GM12873 (cell line): ENCODE data around the gene FSTL1.
A peak's percentile ranks its signal among the peaks of the same experiment; 100 is the strongest.

Experiments used
- CTCF ChIP-seq: IDR thresholded peaks from 2 replicates; pipeline ENCODE4 v1.5.1; 2012; ENCODE audit warnings: low read depth, mild to moderate bottlenecking, moderate library complexity, low read length, control low read depth; ENCODE audit not compliant: insufficient read depth; ENCODE audit errors: missing control alignments

FSTL1 gene

DNA sequence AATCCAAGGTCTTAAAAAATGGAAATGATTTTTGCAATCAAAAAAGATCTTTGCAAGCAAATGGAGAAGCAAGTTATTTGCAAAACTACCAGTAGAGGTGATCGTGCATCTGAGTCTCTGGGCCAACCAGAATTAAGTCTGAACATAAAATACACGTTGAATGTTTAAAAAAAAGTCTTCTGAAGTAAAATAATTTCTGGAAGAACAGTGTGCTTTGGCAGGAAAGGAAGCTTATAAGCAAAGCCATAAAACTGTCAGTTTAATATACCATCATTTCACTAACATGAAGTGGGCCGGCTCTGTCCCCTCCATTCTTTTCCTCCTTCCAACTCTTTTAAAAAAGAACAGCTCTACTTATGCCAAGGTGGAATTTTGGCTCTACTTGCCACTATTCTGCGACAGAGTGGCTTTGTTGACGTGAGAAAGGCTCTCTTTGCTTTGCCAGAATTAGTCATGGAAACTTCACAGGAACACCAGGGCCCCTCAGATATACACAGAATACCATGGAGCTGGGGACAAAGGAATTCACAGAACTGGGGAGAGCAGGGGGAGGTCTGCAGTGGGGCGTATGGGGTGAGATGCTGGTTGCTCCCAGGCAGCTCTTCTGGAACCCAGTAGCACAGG is 29.8 kb downstream of the FSTL1 start:
- TF ChIP-seq CTCF = peak; percentile 9

DNA sequence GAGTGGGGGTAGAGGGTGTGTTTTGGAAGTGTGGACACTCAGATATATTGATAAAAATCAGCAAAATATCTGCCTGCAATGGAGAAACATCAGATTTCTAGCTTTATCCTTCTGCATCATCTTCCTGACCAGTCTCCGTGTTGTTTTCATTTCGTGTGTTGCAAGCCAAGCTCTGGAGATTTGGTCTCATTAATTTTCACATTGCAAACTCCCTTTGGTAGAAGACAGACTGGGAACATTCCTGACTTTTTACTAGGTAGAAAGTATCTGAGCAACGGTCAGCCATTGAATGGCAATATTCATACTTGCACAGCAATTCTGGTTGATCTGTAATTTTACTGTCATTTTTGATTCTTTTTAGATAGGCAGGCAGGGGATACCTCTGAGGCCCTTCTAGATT is 30.4 kb downstream of the FSTL1 start:
- no peak for TF ChIP-seq CTCF

DNA sequence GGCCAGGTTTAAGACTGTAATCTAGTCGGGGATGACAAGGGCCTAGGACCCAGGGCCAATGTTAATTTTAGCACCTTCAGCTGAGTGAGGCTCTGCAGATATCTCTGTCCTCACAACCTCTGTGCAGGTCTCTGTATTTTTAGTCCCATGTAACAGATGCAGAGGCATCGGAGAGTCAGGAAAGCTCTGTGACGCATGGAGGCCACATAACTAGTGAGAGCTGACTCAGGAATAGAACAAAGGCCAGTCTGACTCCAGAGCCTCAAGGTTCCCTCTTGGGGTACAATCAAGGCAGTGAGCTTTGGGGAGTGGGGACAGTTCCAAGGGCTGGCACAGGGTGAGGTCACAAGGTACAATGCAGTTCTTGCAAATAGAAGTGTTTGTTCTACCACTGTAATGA is 31.0 kb downstream of the FSTL1 start:
- TF ChIP-seq CTCF = no peak

GRCh38 chr3:120418866-120419490 is 31.8 kb downstream of the FSTL1 start:
- TF ChIP-seq CTCF = peak; percentile 78

- TF ChIP-seq CTCF = no peak
Measured at GRCh38 chr3:120418446-120418845, 32.3 kb downstream of the FSTL1 start.

GRCh38 chr3:120417272-120417911 is 33.4 kb downstream of the FSTL1 start:
- peak; percentile 85 for TF ChIP-seq CTCF

DNA sequence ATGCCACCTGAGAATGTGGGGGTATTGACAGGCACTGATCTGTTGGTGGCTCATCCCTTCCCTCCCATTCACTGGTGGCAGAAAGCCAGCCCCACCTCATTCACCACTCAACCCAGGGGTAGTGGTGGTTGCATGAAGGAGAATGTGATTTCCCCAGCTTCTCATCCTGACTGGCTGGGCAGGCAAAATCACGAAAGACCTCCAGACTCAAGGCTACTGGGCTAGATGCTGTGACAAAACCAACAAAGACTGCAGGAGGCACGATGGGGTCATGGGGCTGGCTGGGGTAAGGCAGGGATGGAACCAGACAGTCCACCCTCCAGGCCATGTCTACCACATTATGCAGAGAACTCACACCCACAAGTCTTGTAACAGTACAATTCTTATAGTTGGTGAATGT is 33.9 kb downstream of the FSTL1 start:
- TF ChIP-seq CTCF = no peak
